Calu3 (cell line): ENCODE measurements around the gene CCT7. TPM values are rescaled to one million over a fixed set of nuclear protein-coding genes. Genes with fewer than 3 reads are reported as not detected.

Source experiments
- BruUV-seq: library from RNA; stranded (reverse); fragments of 400-500 nt; replicated peaks from 2 replicates; lab custom pipeline; 2021; lab: Mats Ljungman, UMichigan
- CTCF ChIA-PET: fragments of 300-600 bp; sonication (Branson Sonifier 250); formaldehyde crosslinking; loops from one replicate; lab custom pipeline; 2022; ENCODE audit warnings: antibody characterized with exemption; lab: Charles Lee
- DNase-seq: peaks from one replicate; pipeline ENCODE4 v3.0.0; 2022
- H3K27ac Mint-ChIP-seq: one replicate; pipeline ENCODE4 v1.8.0; 2022; ENCODE audit warnings: mixed read lengths; ENCODE audit not compliant: unreplicated experiment
- H3K27me3 Mint-ChIP-seq: one replicate; pipeline ENCODE4 v1.8.0; 2022; ENCODE audit warnings: mixed read lengths; ENCODE audit not compliant: unreplicated experiment
- H3K36me3 Mint-ChIP-seq: one replicate; pipeline ENCODE4 v1.8.0; 2022; ENCODE audit warnings: mild to moderate bottlenecking, moderate library complexity, mixed read lengths; ENCODE audit not compliant: insufficient read depth, unreplicated experiment
- H3K4me1 Mint-ChIP-seq: one replicate; pipeline ENCODE4 v1.8.0; 2022; ENCODE audit warnings: mild to moderate bottlenecking, low read depth, mixed read lengths; ENCODE audit not compliant: unreplicated experiment
- H3K4me3 Mint-ChIP-seq: one replicate; pipeline ENCODE4 v1.8.0; 2022; ENCODE audit warnings: mild to moderate bottlenecking, low read depth, moderate library complexity, mixed read lengths; ENCODE audit not compliant: unreplicated experiment
- H3K9me3 Mint-ChIP-seq: one replicate; pipeline ENCODE4 v1.8.0; 2022; ENCODE audit warnings: low read depth, mixed read lengths; ENCODE audit not compliant: unreplicated experiment
- intact Hi-C: fragments of 100-400 bp; cut with micrococcal nuclease; formaldehyde crosslinking; loops from one replicate; pipeline ENCODE4 v1.10.0; 2022; ENCODE audit not compliant: unreplicated experiment
- total RNA-seq: library from RNA; stranded (reverse); gene quantifications from 2 replicates; pipeline ENCODE4 v1.2.3, GENCODE V29; 2022
- TF ChIP-seq, protein P1 (sequence below): fragments of 200-600 bp; IDR thresholded peaks from one replicate; pipeline ENCODE4 v1.8.0; 2022; ENCODE audit warnings: antibody characterized with exemption; ENCODE audit not compliant: unreplicated experiment

The CCT7 gene
- total RNA-seq, 1 experiment from 2014 or later, result 403 TPM

DNA sequence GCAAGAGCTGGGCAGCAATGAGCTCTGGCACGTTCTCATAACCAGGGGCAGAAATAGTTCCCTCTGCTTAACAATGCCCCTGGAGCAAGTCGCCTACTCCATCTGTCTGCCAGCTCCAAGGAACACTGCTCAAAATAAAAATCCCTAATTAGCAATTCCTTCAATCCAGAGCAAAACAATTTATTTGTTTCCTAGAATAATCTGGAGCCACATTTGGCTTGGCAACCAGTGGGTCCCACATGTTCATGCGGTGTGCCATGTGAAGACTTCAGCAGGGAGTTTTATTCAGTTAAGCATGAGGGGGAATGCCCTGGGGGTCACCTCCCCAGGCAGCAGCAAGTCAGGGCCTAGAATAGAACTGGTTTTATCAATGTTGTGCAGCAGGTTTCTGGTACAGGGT is 66.8 kb downstream of the CCT7 start:
- Mint-ChIP-seq H3K36me3 (no peaks in the 10 kb centered on the region), H3K4me1 (no peaks in the 10 kb centered on the region), H3K27me3 (peaks cover 73% of the 10 kb centered on the region), H3K9me3 (no peaks in the 10 kb centered on the region), H3K4me3 (no peak overlapping the region), H3K27ac (no peak overlapping the region)
- no TSS peak for BruUV-seq
- DNase-seq, result no peak
- intact Hi-C loops, result no loop called here
- TF ChIP-seq, protein P1, sequence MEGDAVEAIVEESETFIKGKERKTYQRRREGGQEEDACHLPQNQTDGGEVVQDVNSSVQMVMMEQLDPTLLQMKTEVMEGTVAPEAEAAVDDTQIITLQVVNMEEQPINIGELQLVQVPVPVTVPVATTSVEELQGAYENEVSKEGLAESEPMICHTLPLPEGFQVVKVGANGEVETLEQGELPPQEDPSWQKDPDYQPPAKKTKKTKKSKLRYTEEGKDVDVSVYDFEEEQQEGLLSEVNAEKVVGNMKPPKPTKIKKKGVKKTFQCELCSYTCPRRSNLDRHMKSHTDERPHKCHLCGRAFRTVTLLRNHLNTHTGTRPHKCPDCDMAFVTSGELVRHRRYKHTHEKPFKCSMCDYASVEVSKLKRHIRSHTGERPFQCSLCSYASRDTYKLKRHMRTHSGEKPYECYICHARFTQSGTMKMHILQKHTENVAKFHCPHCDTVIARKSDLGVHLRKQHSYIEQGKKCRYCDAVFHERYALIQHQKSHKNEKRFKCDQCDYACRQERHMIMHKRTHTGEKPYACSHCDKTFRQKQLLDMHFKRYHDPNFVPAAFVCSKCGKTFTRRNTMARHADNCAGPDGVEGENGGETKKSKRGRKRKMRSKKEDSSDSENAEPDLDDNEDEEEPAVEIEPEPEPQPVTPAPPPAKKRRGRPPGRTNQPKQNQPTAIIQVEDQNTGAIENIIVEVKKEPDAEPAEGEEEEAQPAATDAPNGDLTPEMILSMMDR, result no peak
- CTCF ChIA-PET, result interaction anchor here (0.6 to 0.7 kb wide), 2 partner anchors 28 to 84 kb away, joined by 4 read pairs; no protein-coding TSS in a partner anchor

DNA sequence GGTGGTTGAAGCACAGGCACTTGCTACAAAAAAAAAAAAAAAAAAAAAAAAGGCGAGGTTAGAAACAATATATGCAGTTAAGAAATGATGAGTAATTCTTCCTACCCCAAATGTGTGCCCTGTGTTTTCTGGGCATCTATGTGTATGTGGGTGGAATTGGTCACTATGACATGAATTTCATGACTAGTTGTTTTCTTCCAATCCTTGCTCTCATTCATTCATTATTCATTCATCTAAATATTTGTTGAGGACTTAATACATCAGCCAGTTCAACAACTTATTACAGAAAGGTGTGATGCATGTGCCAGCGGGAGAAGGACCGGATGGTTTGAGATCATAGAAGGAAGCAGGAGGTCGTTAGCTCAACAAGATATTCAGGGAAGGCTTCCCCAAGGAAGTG is 67.5 kb downstream of the CCT7 start:
- Mint-ChIP-seq H3K27ac (no peak overlapping the region), H3K9me3 (no peaks in the 10 kb centered on the region), H3K4me1 (no peaks in the 10 kb centered on the region), H3K36me3 (no peaks in the 10 kb centered on the region), H3K27me3 (peaks cover 73% of the 10 kb centered on the region), H3K4me3 (no peak overlapping the region)
- TF ChIP-seq, protein P1, result no peak
- no peak for DNase-seq
- CTCF ChIA-PET, result interaction anchor here (0.6 kb wide), 1 partner anchor 390 kb away, joined by 3 read pairs; no protein-coding TSS in a partner anchor
- intact Hi-C loops, result no loop called here
- BruUV-seq, result no TSS peak

Other genes starting within 250 kb of the CCT7 start
- 11.3 and 16.4 TPM in 2 replicates for gene SFXN5, start 162.6 kb upstream of the CCT7 start, total RNA-seq
- gene RAB11FIP5, start 121.4 kb upstream of the CCT7 start, total RNA-seq, result 20.2 and 27.1 TPM in 2 replicates
- not detected in 2 replicates for gene NOTO, start 31.7 kb upstream of the CCT7 start, total RNA-seq
- gene SMYD5, start 20.1 kb upstream of the CCT7 start, total RNA-seq, result 32.1 and 36.0 TPM in 2 replicates
- gene PRADC1, start 1.1 kb upstream of the CCT7 start, total RNA-seq, result 13.2 and 13.8 TPM in 2 replicates
- gene FBXO41, start 50.2 kb downstream of the CCT7 start, total RNA-seq, result 15.0 and 16.1 TPM in 2 replicates
- gene EGR4, start 59.2 kb downstream of the CCT7 start, total RNA-seq, result 0.68 and 0.81 TPM in 2 replicates
- 15.8 and 16.1 TPM in 2 replicates for gene ALMS1, start 151.5 kb downstream of the CCT7 start, total RNA-seq